Measurements from ENCODE around the gene MKRN2. TPM values are rescaled to one million over a fixed set of nuclear protein-coding genes. Genes with fewer than 3 reads are reported as not detected.
"Not testable (repeated sequence)": the region's sequence is repeated elsewhere in the genome, so short reads cannot be mapped to it uniquely, and the experiment has no call there.

The MKRN2 gene, protein sequence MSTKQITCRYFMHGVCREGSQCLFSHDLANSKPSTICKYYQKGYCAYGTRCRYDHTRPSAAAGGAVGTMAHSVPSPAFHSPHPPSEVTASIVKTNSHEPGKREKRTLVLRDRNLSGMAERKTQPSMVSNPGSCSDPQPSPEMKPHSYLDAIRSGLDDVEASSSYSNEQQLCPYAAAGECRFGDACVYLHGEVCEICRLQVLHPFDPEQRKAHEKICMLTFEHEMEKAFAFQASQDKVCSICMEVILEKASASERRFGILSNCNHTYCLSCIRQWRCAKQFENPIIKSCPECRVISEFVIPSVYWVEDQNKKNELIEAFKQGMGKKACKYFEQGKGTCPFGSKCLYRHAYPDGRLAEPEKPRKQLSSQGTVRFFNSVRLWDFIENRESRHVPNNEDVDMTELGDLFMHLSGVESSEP
- 23.9 TPM for total RNA-seq

DNA sequence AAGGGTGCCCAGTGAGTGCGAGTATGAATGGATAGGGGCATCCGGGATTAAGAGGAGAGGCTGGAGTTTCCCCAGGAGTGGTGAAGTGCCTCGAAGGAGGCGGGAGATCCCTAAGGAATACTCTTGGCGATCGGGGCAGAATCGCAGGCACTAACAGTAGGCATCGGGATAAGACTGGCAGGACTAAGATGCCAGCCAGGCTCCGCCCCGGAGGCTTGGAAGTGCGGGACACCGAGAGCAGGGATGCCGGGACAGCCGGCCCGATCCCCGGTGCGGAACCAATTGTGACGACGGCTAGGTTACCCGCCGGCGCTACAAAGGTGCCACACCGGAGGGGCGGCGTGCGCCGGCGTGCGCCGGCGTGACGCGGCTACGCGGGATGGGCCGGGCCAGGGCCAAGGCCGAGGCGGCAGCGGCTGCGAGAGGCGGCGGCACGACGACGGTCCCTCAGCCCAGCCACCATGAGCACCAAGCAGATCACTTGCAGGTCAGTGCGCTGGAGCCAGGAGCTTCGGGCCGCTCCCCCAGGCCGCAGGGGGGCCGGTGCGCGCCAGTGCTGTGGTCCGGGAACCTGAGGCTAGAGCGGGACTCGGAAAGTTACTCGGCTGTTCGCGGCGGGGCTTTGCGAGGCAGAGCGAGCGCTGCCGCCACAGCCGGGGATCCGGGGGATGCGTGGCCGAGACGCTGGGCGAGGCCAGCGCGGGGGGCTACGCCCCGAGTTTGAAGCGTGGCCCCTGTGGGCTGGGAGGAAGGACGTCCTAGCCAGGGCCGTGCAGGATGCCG lies at the start of gene MKRN2:
Gene MKRN2 (plus strand): TSS at position 398 of the 783 bp plus-strand sequence. CDS start 64 bp downstream, at position 462.
- peak; percentile 91 for DNase-seq (ENCODE audit: low spot score)
- peak; percentile 97 for ATAC-seq
- intact Hi-C loops (cut with DNase I): no loop called here

- ATAC-seq: peak; percentile 10
- no peak for DNase-seq (ENCODE audit: low spot score)
These were observed 49.2 kb upstream of the MKRN2 start for GRCh38 chr3:12507591-12508281.

GRCh38 chr3:12508291-12508700 lies 48.6 kb upstream of the MKRN2 start:
- DNase-seq (ENCODE audit: low spot score): no peak
- ATAC-seq: peak; percentile 72
- intact Hi-C loops (cut with DNase I): no loop called here

More at GRCh38 chr3:12507591-12508281, 49.2 kb upstream of the MKRN2 start:
- intact Hi-C loops (cut with DNase I): no loop called here

GRCh38 chr3:12509466-12509865 lies 47.4 kb upstream of the MKRN2 start:
- DNase-seq (ENCODE audit: low spot score) (no peak), ATAC-seq (no peak)
- intact Hi-C loops (cut with DNase I): no loop called here

- ATAC-seq: no peak
- intact Hi-C loops (cut with DNase I): no loop called here
- DNase-seq (ENCODE audit: low spot score): no peak
These were observed 44.3 kb upstream of the MKRN2 start for GRCh38 chr3:12512534-12513118.

DNA sequence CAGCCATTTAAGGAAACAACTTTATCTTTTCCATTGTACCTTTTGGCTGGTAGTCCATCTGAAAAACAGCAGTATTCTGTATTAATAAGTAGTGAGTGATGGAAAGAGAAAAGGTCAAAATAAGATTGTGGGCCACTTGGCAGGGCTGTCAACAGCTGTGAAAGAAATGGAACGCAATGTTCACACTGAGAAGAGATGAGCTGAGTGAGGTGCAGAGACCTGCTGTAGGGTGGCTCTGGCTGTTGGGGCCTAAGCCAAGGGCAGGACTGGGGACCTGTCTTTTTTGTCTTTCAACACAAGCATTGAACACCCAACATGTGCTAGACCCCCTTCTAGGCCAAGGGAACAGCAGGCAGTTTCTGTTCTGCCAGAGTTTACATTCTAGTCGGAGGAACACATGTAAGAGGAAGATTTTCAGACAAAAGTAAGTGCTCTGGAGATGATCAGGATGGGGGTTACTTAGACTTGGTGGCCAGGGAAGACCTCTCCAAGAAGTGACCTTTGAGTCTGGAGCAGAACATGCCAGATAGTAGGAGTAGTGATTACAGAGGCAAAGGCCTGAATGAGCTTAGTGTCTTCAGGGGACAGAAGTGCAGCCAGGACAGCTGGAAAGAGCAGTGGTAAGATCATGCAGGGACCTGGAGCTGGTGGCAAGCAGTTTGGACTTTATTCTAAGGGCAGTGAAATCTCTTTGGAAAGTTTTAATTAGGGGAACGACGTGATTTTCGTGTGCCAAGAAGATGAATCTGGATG lies 43.0 kb upstream of the MKRN2 start:
- no peak for ATAC-seq
- intact Hi-C loops (cut with DNase I): no loop called here

GRCh38 chr3:12515631-12516030 lies 41.3 kb upstream of the MKRN2 start:
- intact Hi-C loops (cut with DNase I): no loop called here
- no peak for ATAC-seq
- no peak for DNase-seq (ENCODE audit: low spot score)

More for the DNA sequence above, 43.0 kb upstream of the MKRN2 start:
- DNase-seq (ENCODE audit: low spot score): no peak

- no peak for ATAC-seq
- intact Hi-C loops (cut with DNase I): no loop called here
- DNase-seq (ENCODE audit: low spot score): no peak
These were observed 40.0 kb upstream of the MKRN2 start for GRCh38 chr3:12516873-12517272.

DNA sequence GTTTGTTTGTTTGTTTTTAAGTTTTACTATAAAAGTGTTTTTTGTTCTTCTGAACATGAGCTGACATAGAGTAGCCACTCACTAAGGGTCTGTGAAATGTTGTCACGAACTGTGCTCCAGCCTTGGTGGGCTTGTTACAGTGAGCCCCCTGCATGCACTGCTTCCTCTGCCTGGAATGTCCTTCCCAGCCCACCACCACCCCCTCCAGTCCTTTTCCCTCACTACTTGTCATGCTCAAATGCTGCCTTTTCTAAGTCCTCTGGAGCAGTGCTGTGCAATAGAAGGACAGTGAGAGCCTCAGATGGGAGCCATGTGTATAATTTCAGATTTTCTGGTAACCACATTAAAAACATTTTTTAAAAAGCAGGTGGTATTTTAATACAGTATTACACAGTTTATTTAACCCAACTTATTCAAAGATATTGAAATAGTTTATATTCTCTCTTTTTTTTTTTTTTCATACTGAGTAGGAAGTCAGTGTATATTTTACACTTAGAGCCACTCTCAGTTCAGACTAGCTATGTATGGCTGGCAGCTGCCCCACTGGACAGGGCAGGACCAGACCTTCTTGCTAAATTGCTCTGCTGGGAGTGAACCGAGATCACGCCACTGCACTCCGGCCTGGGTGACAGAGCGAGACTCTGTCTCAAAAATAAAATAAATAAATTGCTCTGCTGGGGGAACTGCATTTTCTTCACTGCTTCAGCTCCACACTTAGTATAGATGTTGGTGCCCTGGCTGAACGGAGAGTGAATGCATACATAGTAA lies 38.4 kb upstream of the MKRN2 start:
- DNase-seq (ENCODE audit: low spot score) (no peak), ATAC-seq (no peak)
- intact Hi-C loops (cut with DNase I): no loop called here

DNA sequence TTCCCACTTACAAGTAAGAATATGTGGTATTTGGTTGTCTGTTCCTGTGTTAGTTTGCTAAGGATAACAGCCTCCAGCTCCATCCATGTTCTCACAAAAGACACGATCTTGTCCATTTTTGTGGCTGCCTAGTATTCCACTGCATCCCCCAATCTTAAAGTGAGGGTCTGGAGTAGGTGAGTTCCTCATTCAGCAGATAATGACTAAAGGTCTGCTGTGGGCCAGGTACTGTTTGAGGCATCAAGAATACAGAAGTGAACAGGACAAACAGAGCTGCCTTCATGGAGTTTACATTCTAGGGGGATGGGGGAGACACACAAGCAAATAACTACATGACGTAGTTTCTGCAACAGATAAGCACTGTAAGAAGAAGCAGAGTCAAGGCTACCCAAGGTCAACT lies 35.9 kb upstream of the MKRN2 start:
- intact Hi-C loops (cut with DNase I): no loop called here
- DNase-seq (ENCODE audit: low spot score): no peak
- no peak for ATAC-seq

DNA sequence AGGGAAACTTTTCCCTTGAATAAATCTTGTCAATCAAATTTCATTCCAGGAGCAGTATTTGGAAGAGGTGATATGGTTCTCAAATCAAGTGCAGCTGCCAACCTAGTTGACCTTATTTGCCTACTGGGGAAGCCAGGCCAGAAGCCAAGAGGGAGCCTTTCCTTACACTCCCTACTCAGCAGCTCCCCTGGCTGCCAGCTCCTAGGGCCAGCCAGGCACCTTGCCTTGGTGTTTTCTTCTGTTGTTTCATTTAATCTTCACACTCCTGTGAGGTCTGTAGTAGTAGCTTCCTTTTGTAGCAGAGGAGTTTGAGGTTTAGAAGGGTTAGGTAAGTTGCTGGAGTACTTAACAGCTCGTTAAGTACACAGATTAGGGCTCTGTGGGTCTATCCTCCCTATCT lies 34.2 kb upstream of the MKRN2 start:
- ATAC-seq (no peak), DNase-seq (ENCODE audit: low spot score) (no peak)
- intact Hi-C loops (cut with DNase I): no loop called here

GRCh38 chr3:12527757-12528143 lies 29.1 kb upstream of the MKRN2 start:
- ATAC-seq: no peak
- no peak for DNase-seq (ENCODE audit: low spot score)
- intact Hi-C loops (cut with DNase I): no loop called here

DNA sequence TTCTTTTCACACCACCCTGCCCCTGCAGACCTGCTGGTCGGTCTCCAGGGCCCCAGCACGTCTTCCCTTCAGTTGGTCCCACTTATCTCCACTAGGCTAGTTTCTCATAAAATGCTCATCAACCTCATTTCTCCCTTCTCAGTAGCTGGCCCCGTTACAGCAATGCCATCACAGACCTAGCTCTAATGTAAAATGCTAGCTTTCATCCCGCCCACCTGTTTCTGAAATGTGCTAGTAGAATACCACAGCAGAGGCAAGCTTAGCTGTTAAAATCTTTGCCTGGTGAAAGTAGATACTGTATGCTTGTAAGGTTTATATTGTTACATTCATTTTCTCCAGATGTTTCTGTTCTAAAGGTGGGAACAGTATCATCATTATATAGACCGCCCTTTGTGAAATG lies 24.7 kb upstream of the MKRN2 start:
- ATAC-seq (no peak), DNase-seq (ENCODE audit: low spot score) (no peak)
- intact Hi-C loops (cut with DNase I): no loop called here

DNA sequence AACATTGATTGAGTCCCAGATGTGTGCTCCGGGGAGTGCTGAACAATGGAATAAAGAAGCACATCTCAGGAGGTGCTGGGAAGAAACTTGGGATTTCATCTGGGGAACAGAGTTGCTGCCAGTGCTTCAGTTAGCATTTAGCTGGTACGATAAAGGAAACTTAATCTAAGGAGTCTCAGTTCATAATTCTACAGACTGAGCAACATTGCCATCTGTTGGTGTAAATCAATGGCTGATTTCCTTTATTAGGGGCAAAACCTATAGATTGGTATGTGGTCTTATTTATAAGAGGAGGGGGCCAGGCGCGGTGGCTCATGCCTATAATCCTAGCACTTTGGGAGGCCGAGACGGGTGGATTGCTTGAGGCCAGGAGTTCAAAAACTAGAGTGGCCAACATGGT lies 20.5 kb upstream of the MKRN2 start:
- DNase-seq (ENCODE audit: low spot score) (no peak), ATAC-seq (no peak)
- intact Hi-C loops (cut with DNase I): no loop called here

DNA sequence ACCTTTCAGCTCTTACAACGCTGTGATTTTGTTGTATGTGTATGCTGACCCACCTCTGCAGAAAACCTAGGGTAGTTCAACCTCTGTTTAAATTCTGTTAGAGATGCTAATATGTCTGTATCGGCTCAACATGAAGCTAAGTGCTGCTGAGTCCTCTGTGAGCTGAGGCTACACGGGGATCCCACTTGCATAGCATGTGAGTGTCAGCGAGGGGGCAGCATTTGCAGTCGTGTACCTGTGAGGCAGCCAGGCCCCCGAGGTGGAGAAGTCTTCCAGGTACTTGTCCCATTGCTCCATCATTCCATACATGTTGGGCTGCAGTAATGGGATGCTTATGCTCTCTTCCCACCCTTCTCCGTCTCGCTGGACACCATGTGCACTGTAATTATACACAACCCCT lies 15.3 kb upstream of the MKRN2 start:
- intact Hi-C loops (cut with DNase I): no loop called here
- DNase-seq (ENCODE audit: low spot score) (no peak), ATAC-seq (no peak)

GRCh38 chr3:12543497-12543896 lies 13.4 kb upstream of the MKRN2 start:
- ATAC-seq; intact Hi-C loops (cut with DNase I): not testable (repeated sequence)

GRCh38 chr3:12544652-12545472 lies 12.0 kb upstream of the MKRN2 start:
- intact Hi-C loops (cut with DNase I): no loop called here
- DNase-seq (ENCODE audit: low spot score) (no peak), ATAC-seq (no peak)

More at GRCh38 chr3:12543497-12543896, 13.4 kb upstream of the MKRN2 start:
- DNase-seq (ENCODE audit: low spot score): not testable (repeated sequence)
